ENCODE results near the gene GIPC3.

GRCh38 chr19:3617463-3617862 is 32.2 kb downstream of the GIPC3 start:
- TF ChIP-seq, protein P1, sequence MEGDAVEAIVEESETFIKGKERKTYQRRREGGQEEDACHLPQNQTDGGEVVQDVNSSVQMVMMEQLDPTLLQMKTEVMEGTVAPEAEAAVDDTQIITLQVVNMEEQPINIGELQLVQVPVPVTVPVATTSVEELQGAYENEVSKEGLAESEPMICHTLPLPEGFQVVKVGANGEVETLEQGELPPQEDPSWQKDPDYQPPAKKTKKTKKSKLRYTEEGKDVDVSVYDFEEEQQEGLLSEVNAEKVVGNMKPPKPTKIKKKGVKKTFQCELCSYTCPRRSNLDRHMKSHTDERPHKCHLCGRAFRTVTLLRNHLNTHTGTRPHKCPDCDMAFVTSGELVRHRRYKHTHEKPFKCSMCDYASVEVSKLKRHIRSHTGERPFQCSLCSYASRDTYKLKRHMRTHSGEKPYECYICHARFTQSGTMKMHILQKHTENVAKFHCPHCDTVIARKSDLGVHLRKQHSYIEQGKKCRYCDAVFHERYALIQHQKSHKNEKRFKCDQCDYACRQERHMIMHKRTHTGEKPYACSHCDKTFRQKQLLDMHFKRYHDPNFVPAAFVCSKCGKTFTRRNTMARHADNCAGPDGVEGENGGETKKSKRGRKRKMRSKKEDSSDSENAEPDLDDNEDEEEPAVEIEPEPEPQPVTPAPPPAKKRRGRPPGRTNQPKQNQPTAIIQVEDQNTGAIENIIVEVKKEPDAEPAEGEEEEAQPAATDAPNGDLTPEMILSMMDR (IDR thresholded peaks at IDR 0.05), result no peak
- no peak for TF ChIP-seq POLR2A (IDR thresholded peaks at IDR 0.05)
